Body of pancreas (tissue), 4 donors: ENCODE data around the gene NEK1.

Experiments
- CTCF ChIP-seq, 7 experiments: fragments of 450-650 bp in 4 of 7; fragments of 200-600 bp in 3 of 7; sonication (generic) in 3 of 7; IDR thresholded peaks; one replicate each; pipeline ENCODE4 v1.5.1; 2016 to 2019; ENCODE audit warnings: antibody characterized with exemption in 7 of 7
- POLR2A ChIP-seq, 3 donors: fragments of 450-650 bp; IDR thresholded peaks; one replicate each; pipeline ENCODE4 v1.6.1; 2016; ENCODE audit warnings: antibody characterized with exemption in 3 of 3, mild to moderate bottlenecking in 2 of 3

- peak in 2 of 3 donors; percentile 25 to 26 for TF ChIP-seq POLR2A (IDR thresholded peaks at IDR 0.05)
- no peak for TF ChIP-seq CTCF (IDR thresholded peaks at IDR 0.05)
These were observed 9.5 kb upstream of the NEK1 start for GRCh38 chr4:169621731-169622492.
